ENCODE measurements around the gene MRPL52. TPM values are rescaled to one million over a fixed set of nuclear protein-coding genes. Genes with fewer than 3 reads are reported as not detected.

MRPL52 gene
- total RNA-seq, 1 experiment from 2014 or later, result 134 TPM

- no peaks in the 10 kb centered on the region for H3K9me3 ChIP-seq (ENCODE audit: control insufficient read depth in 1 of 2, insufficient read depth in 1 of 2, low read depth in 1 of 2, low read length in 2 of 2)
- ATAC-seq (peak; percentile 31; the same call in 1 of the 2 replicates), DNase-seq (ENCODE audit: low read depth, low spot score) (no peak)
- peaks cover 0 to 3% of the 10 kb centered on the region in 2 experiments; a peak in 2 of 4 replicates for H3K4me1 ChIP-seq (ENCODE audit: control insufficient read depth in 1 of 2, insufficient read depth in 2 of 2, low read length in 2 of 2)
- H3K79me2 ChIP-seq (ENCODE audit: insufficient read depth, low read length), result no peaks in the 10 kb centered on the region
- no peaks in the 10 kb centered on the region for H3K9me2 ChIP-seq (ENCODE audit: insufficient read depth)
- H2AFZ ChIP-seq (ENCODE audit: low read depth, low read length, poor library complexity, severe bottlenecking), result no peak overlapping the region
- BruUV-seq (replicated peaks), result no TSS peak
- H3K9ac ChIP-seq (ENCODE audit: low read length), result no peak overlapping the region
- CTCF ChIA-PET, result no interaction called here
- no peaks in the 10 kb centered on the region for H3K27me3 ChIP-seq (ENCODE audit: insufficient read depth, low read length)
- no peak overlapping the region for H3K27ac ChIP-seq (ENCODE audit: low read depth, low read length)
- no peak overlapping the region for H3K4me3 ChIP-seq (replicated peaks in 1 of 2; ENCODE audit: low read depth in 1 of 2, low read length in 2 of 2)
- intact Hi-C loops (cut with micrococcal nuclease), result no loop called here
- H4K20me1 ChIP-seq (ENCODE audit: insufficient read depth), result no peaks in the 10 kb centered on the region
- POLR2A ChIA-PET, result no interaction called here
- TF ChIP-seq ZNF274 (IDR thresholded peaks at IDR 0.05; ENCODE audit: low read depth, low read length), result no peak
- no peak for TF ChIP-seq POLR2A (IDR thresholded peaks at IDR 0.05; ENCODE audit: borderline replicate concordance, extremely low read depth, insufficient read depth, insufficient read length)
- no peak for TF ChIP-seq POLR2AphosphoS5 (IDR thresholded peaks at IDR 0.05; ENCODE audit: low read depth, low read length)
- no peak for TF ChIP-seq FOSL1 (IDR thresholded peaks at IDR 0.05; ENCODE audit: low read depth)
- no peak for TF ChIP-seq YY1 (IDR thresholded peaks at IDR 0.05; ENCODE audit: extremely low read depth, insufficient replicate concordance, low read depth, low read length)
- TF ChIP-seq CBX3 (IDR thresholded peaks at IDR 0.05; ENCODE audit: low read depth), result no peak
- no peak for TF ChIP-seq REST (IDR thresholded peaks at IDR 0.05; ENCODE audit: low read depth)
- no peak for TF ChIP-seq SP1 (IDR thresholded peaks at IDR 0.05; ENCODE audit: low read depth)
- TF ChIP-seq CEBPB (IDR thresholded peaks at IDR 0.05; ENCODE audit: low read depth), result no peak
- no peak for TF ChIP-seq TCF7L2 (IDR thresholded peaks at IDR 0.05; ENCODE audit: borderline replicate concordance, extremely low read depth, insufficient read depth, insufficient read length)
- TF ChIP-seq JUND (IDR thresholded peaks at IDR 0.05), result no peak
- no peak for TF ChIP-seq SIN3A (IDR thresholded peaks at IDR 0.05; ENCODE audit: low read depth)
- no peak for TF ChIP-seq ATF3 (IDR thresholded peaks at IDR 0.05)
- TF ChIP-seq RAD21 (IDR thresholded peaks at IDR 0.05; ENCODE audit: low read depth), result no peak
- TF ChIP-seq EGR1 (IDR thresholded peaks at IDR 0.05; ENCODE audit: low read depth), result no peak
- no peak for TF ChIP-seq CTCF (IDR thresholded peaks at IDR 0.05 in 2 of 3, conservative IDR thresholded peaks at IDR 0.05 in 1 of 3; ENCODE audit: borderline replicate concordance in 1 of 3, insufficient read depth in 1 of 3, low read depth in 2 of 3, low read length in 2 of 3)
- TF ChIP-seq EZH2phosphoT487 (IDR thresholded peaks at IDR 0.05; ENCODE audit: borderline replicate concordance), result no peak
- TF ChIP-seq EZH2 (IDR thresholded peaks at IDR 0.05), result no peak
- TF ChIP-seq ZBTB33 (IDR thresholded peaks at IDR 0.05; ENCODE audit: extremely low read depth, insufficient replicate concordance, low read length), result no peak
- no peaks in the 10 kb centered on the region for H3K36me3 ChIP-seq (ENCODE audit: control insufficient read depth in 1 of 2, insufficient read depth in 2 of 2, low read length in 2 of 2)
- no peak overlapping the region for H3K4me2 ChIP-seq (ENCODE audit: low read length)
- RAD21 ChIA-PET (ENCODE audit: low non-redundant PET in 1 of 2, low total read pairs in 2 of 2, uncharacterized antibody in 2 of 2, unreplicated experiment in 2 of 2), result no interaction called here
These were observed 48.2 kb upstream of the MRPL52 start for GRCh38 chr14:22781301-22781991.
